ENCODE data around the gene KIR2DL1. TPM values are rescaled to one million over a fixed set of nuclear protein-coding genes. Genes with fewer than 3 reads are reported as not detected.
"Not testable (repeated sequence)": the region's sequence is repeated elsewhere in the genome, so short reads cannot be mapped to it uniquely, and the experiment has no call there.

Gene KIR2DL1
- total RNA-seq, result not detected

GRCh38 chr19:54769646-54770045, at the start of gene KIR2DL1:
KIR2DL1 (plus strand) TSS chr19:54769793; CDS start chr19:54769851, 58 bp downstream.
- not testable (repeated sequence) for DNase-seq

- no peak for DNase-seq
Measured at GRCh38 chr19:54724142-54724541, 45.5 kb upstream of the KIR2DL1 start, which contains the start of gene KIR3DL3. KIR3DL3 (plus strand) TSS chr19:54724442; CDS start chr19:54724497, 55 bp downstream.

- no peak for DNase-seq
Measured at GRCh38 chr19:54724644-54725043, 44.9 kb upstream of the KIR2DL1 start.

- DNase-seq, result no peak
Measured at GRCh38 chr19:54725321-54725720, 44.3 kb upstream of the KIR2DL1 start.

- no peak for DNase-seq
Measured at GRCh38 chr19:54727562-54727961, 42.0 kb upstream of the KIR2DL1 start.

- DNase-seq, result no peak
Measured at GRCh38 chr19:54728167-54728566, 41.4 kb upstream of the KIR2DL1 start.

GRCh38 chr19:54729416-54730188, 40.0 kb upstream of the KIR2DL1 start:
- DNase-seq, result no peak

GRCh38 chr19:54731191-54731590, 38.4 kb upstream of the KIR2DL1 start:
- DNase-seq, result no peak

- not testable (repeated sequence) for DNase-seq
Measured at GRCh38 chr19:54738306-54738705, 31.3 kb upstream of the KIR2DL1 start, which contains the start of gene KIR2DL3. KIR2DL3 (plus strand) TSS chr19:54738513; CDS start chr19:54738546, 33 bp downstream.

GRCh38 chr19:54738715-54739114, 30.9 kb upstream of the KIR2DL1 start:
- DNase-seq, result no peak

- DNase-seq, result no peak
Measured at GRCh38 chr19:54739587-54740497, 29.8 kb upstream of the KIR2DL1 start.

- DNase-seq, result not testable (repeated sequence)
Measured at GRCh38 chr19:54741950-54742349, 27.6 kb upstream of the KIR2DL1 start.

GRCh38 chr19:54744080-54744479, 25.5 kb upstream of the KIR2DL1 start:
- DNase-seq, result not testable (repeated sequence)

GRCh38 chr19:54747614-54748322, 21.8 kb upstream of the KIR2DL1 start:
- DNase-seq, result not testable (repeated sequence)

- DNase-seq, result not testable (repeated sequence)
Measured at GRCh38 chr19:54750276-54750675, 19.3 kb upstream of the KIR2DL1 start.

GRCh38 chr19:54756204-54757110, 13.1 kb upstream of the KIR2DL1 start:
- not testable (repeated sequence) for DNase-seq

GRCh38 chr19:54758577-54758976, 11.0 kb upstream of the KIR2DL1 start:
- not testable (repeated sequence) for DNase-seq

- not testable (repeated sequence) for DNase-seq
Measured at GRCh38 chr19:54764219-54764618, 5.4 kb upstream of the KIR2DL1 start.

- DNase-seq, result not testable (repeated sequence)
Measured at GRCh38 chr19:54766464-54766863, 3.1 kb upstream of the KIR2DL1 start.

GRCh38 chr19:54770511-54770910, 918 bp downstream of the KIR2DL1 start:
- not testable (repeated sequence) for DNase-seq
